GM15510 (cell line): ENCODE data around the gene CACNA1I.

ENCODE experiments used
- POLR2A ChIP-seq: IDR thresholded peaks from 3 replicates; pipeline ENCODE4 v1.6.1; 2011; ENCODE audit warnings: borderline replicate concordance; ENCODE audit not compliant: insufficient read length; ENCODE audit errors: extremely low read depth

The CACNA1I gene

DNA sequence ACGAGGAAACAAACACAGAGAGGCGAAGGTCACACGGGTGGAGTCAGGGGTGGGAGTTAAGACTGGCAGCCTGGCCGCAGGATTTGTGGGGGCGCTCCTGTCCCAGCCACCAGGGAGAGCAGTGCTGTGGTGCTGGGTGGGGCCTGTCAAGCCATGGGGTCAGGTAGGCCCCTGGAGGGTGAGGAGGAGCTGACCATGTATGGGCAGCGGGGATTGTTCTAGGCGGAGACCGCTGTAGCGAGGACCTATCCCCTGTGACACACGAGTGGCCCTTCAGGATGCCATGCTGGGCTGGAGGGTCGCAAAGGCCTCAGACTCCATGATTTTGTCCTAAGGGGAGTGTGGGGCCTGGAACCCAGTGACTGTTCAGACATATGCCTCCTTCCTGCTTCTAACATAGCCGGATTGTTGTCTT, 36.5 kb upstream of the CACNA1I start:
- no peak for TF ChIP-seq POLR2A

DNA sequence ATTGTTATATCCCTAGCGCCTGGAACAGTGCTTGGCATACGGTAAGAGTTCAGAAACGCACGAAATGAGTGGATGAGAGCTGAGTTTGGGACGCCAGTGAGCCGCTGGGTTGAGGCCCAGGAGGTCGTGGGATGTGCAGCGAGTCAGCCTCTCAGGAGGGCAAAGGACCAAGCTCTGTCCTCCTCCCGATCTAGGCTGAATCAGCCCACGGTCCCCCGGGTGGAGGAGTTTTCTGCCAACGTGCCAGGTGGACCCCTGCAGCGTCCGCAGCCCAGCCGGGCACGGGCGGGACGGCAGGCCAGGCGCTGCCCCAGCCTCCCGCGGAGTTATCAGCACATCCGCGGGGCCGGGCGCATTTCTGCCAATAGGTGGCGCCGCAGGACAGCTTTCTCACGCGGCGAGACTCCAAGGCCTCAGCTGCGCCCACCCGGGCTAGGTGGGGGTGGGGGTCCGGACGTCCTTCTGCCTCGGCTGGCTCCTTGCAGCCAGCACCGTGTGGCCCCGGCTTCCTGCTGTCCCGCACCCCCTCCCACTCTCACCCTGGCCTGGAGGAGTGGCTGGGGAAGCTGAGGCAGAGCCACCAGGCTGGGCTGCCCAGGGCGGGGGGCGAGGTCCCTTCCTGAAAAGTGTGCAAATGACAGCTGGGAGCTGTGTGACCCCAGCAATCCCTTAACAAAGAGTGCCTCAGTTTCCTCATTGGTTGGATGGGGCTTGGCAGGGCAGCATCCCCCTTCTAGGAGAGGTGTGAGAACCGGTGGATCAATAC, 35.8 kb upstream of the CACNA1I start:
- no peak for TF ChIP-seq POLR2A

GRCh38 chr22:39535357-39535725, 35.2 kb upstream of the CACNA1I start:
- no peak for TF ChIP-seq POLR2A

GRCh38 chr22:39535831-39536449, 34.6 kb upstream of the CACNA1I start:
- TF ChIP-seq POLR2A, result no peak

DNA sequence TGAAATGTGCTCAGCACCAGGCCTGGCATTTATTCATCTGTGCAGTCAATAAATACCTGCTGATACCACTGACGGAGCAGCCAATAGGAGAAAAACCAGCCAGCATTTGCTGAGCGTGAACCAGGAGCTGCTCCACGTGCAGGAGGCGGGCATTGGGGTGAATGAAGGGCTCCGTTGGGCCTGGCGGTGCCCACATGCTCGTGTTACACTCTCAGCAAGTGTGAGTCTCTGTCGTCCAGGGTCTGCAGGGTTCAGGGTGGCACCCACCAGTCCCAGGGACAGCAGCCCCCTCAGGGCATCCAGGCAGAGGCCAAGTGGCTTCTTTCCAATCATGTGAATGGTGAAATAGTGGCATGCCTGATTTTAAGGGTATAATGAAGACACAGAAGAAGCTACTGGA, 33.8 kb upstream of the CACNA1I start:
- TF ChIP-seq POLR2A, result no peak

DNA sequence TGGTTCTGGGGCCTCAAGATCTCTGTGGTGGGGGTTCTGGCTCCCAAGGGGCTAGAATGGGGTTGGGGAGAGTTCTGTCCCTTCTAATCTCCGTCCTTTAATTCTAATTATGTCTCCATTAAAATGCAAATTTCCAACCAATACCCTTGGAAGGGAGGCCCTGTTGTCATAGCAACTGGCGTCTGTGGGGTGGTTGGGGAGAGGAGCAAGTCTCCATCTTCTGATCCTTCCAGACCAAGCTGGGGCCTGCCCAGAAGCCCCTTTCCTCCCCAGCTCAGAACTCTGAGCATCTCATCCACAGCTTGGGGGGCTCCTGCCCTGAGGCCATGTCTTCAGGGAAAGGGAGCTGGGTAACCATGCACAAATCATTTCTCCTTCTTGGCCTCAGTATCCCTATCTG, 32.6 kb upstream of the CACNA1I start:
- no peak for TF ChIP-seq POLR2A

DNA sequence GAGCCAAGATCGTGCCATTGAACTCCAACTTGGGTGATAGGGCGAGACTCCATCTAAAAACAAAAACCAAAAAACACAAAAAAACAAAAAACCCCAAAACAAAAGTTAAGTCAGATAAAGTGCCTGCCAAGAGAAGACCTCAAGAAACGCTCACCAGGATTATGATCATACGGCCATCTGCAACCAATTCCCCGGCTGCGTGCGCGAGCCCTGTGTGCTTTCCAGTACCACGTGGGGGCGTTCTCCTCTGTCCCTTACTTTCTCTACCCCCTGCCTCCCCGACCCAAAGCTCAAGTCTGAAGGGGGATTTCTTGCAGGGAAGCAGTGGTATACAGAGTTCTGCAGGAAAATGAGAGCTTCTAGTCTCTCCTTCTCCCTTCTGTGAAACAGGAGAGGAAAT, 27.5 kb upstream of the CACNA1I start:
- no peak for TF ChIP-seq POLR2A

DNA sequence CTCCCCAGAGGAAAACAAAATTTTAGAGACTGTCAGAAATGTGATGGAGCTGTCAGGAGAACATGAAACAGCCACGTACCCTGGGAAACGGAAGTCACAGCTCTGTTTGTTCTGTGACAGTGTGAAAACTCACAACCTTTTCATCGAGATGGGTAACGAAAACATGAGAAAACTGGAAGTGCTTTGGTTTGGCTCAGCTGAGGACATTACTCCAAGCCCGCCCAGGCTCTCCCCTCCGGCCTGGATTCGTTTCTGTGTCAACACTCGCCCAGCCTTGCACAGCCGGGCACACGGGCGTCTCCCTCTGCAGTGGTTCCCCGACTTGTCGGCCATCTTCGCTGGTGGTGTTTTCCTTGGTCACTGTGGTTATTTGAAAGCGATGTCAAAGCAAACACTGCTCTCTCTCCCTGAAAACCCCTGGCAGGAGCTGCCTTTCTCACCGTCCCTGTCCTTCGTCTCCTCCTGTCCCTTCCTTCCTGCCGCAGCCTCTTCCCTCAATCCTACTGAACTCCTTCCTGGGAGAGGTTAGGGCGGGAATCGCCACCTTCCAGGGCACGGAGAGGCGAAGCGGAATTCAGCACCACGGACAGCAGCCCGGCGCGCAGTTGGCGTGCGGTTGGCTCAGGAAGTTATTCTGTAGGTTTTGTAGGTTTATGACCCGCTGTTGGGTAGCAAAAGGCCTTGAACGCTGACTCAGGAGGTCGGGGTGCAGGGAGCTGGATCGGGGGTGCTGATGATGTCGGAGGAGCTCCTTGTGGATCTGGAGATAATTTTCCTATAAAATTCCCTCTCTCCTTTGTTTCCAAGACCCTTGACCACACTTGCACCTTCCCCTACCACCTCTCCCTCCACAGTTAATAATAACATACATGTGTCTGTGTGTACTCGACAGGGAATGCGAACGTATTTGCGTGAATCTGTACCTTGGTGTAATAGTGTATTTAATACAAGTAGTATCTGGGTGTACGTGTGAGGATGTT, 24.9 kb upstream of the CACNA1I start:
- TF ChIP-seq POLR2A, result no peak

DNA sequence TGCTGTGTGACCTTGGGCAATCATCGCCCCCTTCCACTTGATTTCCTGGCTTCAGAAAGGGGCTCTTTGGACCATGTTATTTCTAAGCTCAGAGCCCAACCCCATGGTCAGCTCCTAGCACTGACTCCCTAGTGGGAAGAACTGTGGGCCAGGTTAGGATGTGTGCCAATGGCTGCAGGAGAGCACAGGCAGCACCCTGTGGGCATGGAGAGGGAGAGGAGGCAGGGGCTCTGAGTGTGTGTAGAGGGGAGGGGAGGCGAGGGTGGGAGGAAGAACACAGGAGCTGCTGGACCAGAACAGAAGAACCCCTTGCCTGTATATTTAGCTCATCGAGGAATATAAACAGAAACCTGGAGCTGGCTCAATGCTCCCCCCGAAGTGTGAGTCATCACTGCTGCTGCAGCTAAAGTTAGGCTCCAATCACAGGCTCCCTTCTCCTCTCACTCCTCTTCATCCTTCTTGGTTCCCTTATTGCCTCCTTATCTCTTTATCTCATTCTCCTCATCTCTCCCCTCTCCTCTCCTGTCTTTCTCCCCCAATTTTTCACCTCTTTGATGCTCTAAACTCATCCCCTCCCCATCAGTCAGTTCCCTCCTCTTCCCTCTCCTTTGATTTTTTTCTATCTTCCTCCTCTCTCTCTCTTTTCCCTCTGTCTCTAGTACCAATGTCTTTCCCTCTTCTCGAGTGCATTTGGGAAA, 23.5 kb upstream of the CACNA1I start:
- no peak for TF ChIP-seq POLR2A

DNA sequence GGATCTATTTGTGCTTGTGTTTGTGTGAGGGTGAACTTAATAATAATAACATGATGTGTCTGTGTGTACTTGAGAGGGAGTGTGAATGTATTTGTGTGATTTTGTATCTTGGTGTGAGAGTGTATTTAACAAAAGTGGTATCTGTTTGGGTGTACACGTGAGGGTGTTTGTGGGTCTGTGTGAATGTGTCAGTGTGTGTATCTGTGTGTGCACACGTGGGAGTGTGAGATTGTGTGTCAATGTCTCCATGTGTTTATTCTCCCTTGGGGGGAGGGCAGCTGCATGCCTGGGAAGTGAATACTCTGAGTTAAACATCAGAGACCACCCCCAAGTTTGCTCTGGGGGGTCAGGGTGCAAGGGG, 23.0 kb upstream of the CACNA1I start:
- TF ChIP-seq POLR2A, result no peak

DNA sequence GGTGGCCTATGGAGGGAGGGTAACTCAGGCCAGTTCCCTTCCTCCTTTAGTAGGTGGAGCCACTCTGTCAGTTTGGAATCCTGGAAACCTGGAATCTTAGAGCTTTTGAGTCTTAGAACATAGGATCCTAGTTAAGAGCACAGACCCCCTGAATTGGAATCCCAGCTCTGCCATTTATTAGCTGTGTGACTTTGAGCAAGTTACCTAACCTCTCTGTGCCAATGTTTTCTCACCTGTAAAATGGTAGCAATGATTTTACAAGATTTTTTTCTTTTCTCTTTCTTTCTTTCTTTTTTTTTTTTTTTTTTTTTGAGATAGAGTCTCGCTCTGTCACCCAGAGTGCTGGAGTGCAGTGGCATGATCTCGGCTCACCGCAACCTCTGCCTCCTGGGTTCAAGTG, 17.1 kb upstream of the CACNA1I start:
- TF ChIP-seq POLR2A, result no peak

DNA sequence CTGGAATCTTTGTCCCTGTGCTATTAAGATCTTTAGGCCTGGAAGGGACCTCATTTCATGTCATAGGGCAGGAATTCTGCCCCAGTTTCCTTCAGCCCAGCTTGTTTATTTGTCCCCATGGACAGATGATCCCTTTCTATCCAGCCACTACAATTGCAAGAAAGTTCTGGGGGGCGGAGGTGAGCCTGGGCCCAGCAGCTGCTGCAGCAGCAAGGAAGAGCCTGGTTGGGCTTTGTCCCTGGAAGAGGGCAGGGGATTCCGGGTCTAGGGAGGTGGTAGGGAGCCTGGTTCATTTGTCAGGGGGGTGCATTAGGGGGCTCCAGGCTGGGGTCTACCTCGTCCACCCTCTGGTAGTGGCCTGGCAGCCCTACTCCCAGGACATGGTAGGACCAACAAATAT, 16.4 kb upstream of the CACNA1I start:
- TF ChIP-seq POLR2A, result no peak

- no peak for TF ChIP-seq POLR2A
Measured at GRCh38 chr22:39556970-39557841, 13.3 kb upstream of the CACNA1I start.

DNA sequence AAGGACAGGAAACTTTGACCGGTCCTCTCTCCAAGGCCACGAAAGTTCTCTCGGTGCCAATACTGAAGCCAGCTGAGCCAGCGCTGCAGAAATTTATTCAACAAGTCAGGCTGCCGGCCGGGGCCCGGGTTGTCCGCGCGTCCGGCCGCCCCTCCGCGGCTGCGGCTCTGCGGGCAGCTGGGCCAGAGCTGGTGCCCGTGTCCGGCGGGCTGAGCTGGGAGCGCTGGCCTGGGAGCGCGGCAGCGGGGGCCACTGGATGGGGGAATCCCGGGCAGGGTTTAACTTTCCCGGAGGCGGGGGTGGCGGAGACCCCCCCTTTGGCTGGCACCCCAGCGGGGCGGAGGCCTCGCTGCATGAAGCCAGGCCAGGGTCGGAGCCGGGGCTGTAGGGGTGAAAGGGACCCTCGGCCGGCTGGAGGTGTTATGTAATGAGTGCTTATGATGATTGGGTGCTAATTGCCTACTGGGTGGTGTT, 12.3 kb upstream of the CACNA1I start:
- TF ChIP-seq POLR2A, result no peak
